Stimulated activated CD4-positive, alpha-beta T cell treated with anti-CD3 and anti-CD28 coated beads, Interleukin-1b, Interleukin-23, amount 100 ng/mL, for 48 hours (primary cell): Measurements from ENCODE around the gene CDKN2A.
A peak's percentile ranks its signal among the peaks of the same experiment; 100 is the strongest.
"Not testable (repeated sequence)": the region's sequence is repeated elsewhere in the genome, so short reads cannot be mapped to it uniquely, and the experiment has no call there.

ENCODE experiments used
- DNase-seq: peaks from one replicate; pipeline ENCODE4 v3.0.0-alpha.2; 2020

Gene CDKN2A

GRCh38 chr9:21976334-21976875 is 17.8 kb downstream of the CDKN2A start:
- DNase-seq: no peak

GRCh38 chr9:21974722-21975409 is 19.3 kb downstream of the CDKN2A start:
- no peak for DNase-seq

- no peak for DNase-seq
Measured at GRCh38 chr9:21974343-21974721, 19.9 kb downstream of the CDKN2A start.

- DNase-seq: no peak
Measured at GRCh38 chr9:21972361-21972760, 21.8 kb downstream of the CDKN2A start.

- DNase-seq: no peak
Measured at GRCh38 chr9:21970800-21971640, 23.2 kb downstream of the CDKN2A start.

GRCh38 chr9:21969951-21970799 is 24.0 kb downstream of the CDKN2A start:
- no peak for DNase-seq

- no peak for DNase-seq
Measured at GRCh38 chr9:21969011-21969940, 24.9 kb downstream of the CDKN2A start.

- DNase-seq: no peak
Measured at GRCh38 chr9:21968331-21969010, 25.7 kb downstream of the CDKN2A start.

GRCh38 chr9:21967702-21968101 is 26.5 kb downstream of the CDKN2A start:
- no peak for DNase-seq

GRCh38 chr9:21967169-21967568 is 27.0 kb downstream of the CDKN2A start:
- DNase-seq: no peak

- no peak for DNase-seq
Measured at GRCh38 chr9:21966140-21966851, 27.9 kb downstream of the CDKN2A start.

GRCh38 chr9:21965401-21965951 is 28.7 kb downstream of the CDKN2A start:
- peak; percentile 51 for DNase-seq

GRCh38 chr9:21964925-21965385 is 29.2 kb downstream of the CDKN2A start:
- peak; percentile 45 for DNase-seq

GRCh38 chr9:21961569-21961968 is 32.6 kb downstream of the CDKN2A start:
- no peak for DNase-seq

- DNase-seq: not testable (repeated sequence)
Measured at GRCh38 chr9:21959268-21959667, 34.9 kb downstream of the CDKN2A start.

GRCh38 chr9:21958833-21959232 is 35.4 kb downstream of the CDKN2A start:
- no peak for DNase-seq

- DNase-seq: no peak
Measured at GRCh38 chr9:21945606-21946005, 48.6 kb downstream of the CDKN2A start.

GRCh38 chr9:21943464-21943863 is 50.7 kb downstream of the CDKN2A start:
- DNase-seq: no peak

- no peak for DNase-seq
Measured at GRCh38 chr9:21941337-21941995, 52.7 kb downstream of the CDKN2A start.

- DNase-seq: no peak
Measured at GRCh38 chr9:21936161-21936560, 58.0 kb downstream of the CDKN2A start.
